OCI-LY3 (cell line): ENCODE measurements around the gene PTGR3.

Experiments used
- H2AFZ ChIP-seq: fragments of 200-600, 300-600 bp; shearing (Covaris generic); 2 replicates; pipeline ENCODE4 v1.6.0; 2014; ENCODE audit warnings: antibody characterized with exemption, low read depth, low read length
- H3K27ac ChIP-seq: fragments of 200-600, 300-600 bp; sonication (generic); 2 replicates; pipeline ENCODE4 v1.5.1; 2014; ENCODE audit warnings: mild to moderate bottlenecking, low read length, moderate library complexity, mixed read lengths
- H3K27me3 ChIP-seq: fragments of 200-600, 300-600 bp; sonication (generic); 2 replicates; pipeline ENCODE4 v1.6.1; 2014; ENCODE audit warnings: low read depth, low read length, mixed read lengths
- H3K36me3 ChIP-seq: fragments of 200-600, 300-600 bp; sonication (generic); replicated peaks from 2 replicates; pipeline ENCODE3; 2014; ENCODE audit warnings: low read depth, low read length, mixed read lengths
- H3K4me1 ChIP-seq: fragments of 300-600, 200-600 bp; sonication (generic); 2 replicates; pipeline ENCODE4 v1.6.1; 2014; ENCODE audit warnings: low read length, mixed read lengths
- H3K4me2 ChIP-seq: fragments of 200-600, 300-600 bp; sonication (generic); 2 replicates; pipeline ENCODE4 v1.6.1; 2014; ENCODE audit warnings: low read length, mixed read lengths
- H3K4me3 ChIP-seq: fragments of 300-600, 200-600 bp; sonication (generic); 2 replicates; pipeline ENCODE4 v1.5.1; 2014; ENCODE audit warnings: antibody characterized with exemption, mild to moderate bottlenecking, low read length, moderate library complexity
- H3K79me2 ChIP-seq: fragments of 300-600, 200-600 bp; shearing (Covaris generic); 2 replicates; pipeline ENCODE4 v1.6.1; 2014; ENCODE audit warnings: mild to moderate bottlenecking, low read length, mixed read lengths
- H3K9ac ChIP-seq: fragments of 300-600, 200-600 bp; shearing (Covaris generic); 2 replicates; pipeline ENCODE4 v1.6.0; 2014; ENCODE audit warnings: mild to moderate bottlenecking, low read length, moderate library complexity
- H3K9me3 ChIP-seq: fragments of 200-600, 300-600 bp; shearing (Covaris generic); 2 replicates; pipeline ENCODE4 v1.6.1; 2014; ENCODE audit warnings: low read length, mixed read lengths; ENCODE audit not compliant: insufficient read depth
- H4K20me1 ChIP-seq: fragments of 200-600, 300-600 bp; sonication (generic); 2 replicates; pipeline ENCODE4 v1.6.1; 2016; ENCODE audit warnings: low read length, mixed read lengths; ENCODE audit not compliant: insufficient read depth
- EZH2phosphoT487 ChIP-seq: fragments of 200-600 bp; shearing (Covaris generic); IDR thresholded peaks from 2 replicates; pipeline ENCODE4 v1.6.1; 2018; ENCODE audit warnings: antibody characterized with exemption, mixed run types, low read depth
- TF ChIP-seq, protein P1 (sequence below): fragments of 200-600, 300-600 bp; sonication (generic); IDR thresholded peaks from 2 replicates; pipeline ENCODE4 v1.5.1; 2014; ENCODE audit warnings: antibody characterized with exemption, low read length, low read depth

The PTGR3 gene

DNA sequence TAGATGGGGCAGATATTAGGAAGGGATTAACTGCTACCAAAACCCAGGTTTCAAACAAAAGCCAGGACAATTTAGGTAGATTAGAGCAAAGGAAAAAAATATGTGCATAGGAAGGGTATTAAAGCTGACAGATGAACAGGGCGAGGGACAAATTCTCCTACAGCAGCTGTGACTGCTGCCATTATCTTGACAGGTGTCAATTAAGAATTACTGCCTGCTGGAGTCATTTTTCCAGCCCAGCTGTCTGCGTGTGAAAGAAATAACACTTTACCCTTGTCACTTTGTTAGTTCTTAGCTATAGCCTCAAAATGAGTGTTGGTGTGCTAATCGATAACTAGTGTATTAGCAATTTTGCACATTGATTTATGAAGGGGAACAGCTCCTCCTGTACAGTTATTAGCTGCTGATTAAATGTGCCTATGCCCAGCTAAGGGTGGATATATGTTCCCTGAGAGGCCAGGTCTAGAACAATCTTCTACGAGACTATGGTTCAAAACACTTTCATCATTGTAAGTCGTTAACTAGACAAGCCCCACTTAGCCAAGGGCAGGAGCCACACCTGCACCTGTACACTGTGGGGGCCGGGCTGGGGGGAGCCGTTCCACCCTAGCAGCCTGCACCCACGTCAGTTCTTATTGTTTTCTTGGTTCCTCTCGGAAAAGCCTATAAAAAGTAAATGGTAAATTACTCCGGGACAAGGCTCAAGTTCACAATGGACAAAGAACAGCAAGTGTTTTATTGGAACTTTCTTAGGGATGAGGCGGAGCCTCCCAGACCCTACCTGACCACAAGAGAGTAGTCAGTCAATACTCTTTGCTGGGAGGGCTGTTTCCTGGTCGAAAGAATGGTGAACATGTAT lies 9.4 kb upstream of the PTGR3 start:
- Histone ChIP-seq H3K4me3 (no peak overlapping the region), H4K20me1 (peaks cover 97% of the 10 kb centered on the region), H3K27me3 (no peaks in the 10 kb centered on the region), H3K4me2 (peak overlapping the region; percentile 0; the same call in 1 of the 2 replicates), H3K4me1 (peaks cover 39% of the 10 kb centered on the region), H3K36me3 (peaks cover 32% of the 10 kb centered on the region), H3K79me2 (peaks cover 99% of the 10 kb centered on the region), H3K27ac (no peak overlapping the region), H3K9ac (no peak overlapping the region), H2AFZ (no peak overlapping the region), H3K9me3 (no peaks in the 10 kb centered on the region)
- TF ChIP-seq, protein P1, sequence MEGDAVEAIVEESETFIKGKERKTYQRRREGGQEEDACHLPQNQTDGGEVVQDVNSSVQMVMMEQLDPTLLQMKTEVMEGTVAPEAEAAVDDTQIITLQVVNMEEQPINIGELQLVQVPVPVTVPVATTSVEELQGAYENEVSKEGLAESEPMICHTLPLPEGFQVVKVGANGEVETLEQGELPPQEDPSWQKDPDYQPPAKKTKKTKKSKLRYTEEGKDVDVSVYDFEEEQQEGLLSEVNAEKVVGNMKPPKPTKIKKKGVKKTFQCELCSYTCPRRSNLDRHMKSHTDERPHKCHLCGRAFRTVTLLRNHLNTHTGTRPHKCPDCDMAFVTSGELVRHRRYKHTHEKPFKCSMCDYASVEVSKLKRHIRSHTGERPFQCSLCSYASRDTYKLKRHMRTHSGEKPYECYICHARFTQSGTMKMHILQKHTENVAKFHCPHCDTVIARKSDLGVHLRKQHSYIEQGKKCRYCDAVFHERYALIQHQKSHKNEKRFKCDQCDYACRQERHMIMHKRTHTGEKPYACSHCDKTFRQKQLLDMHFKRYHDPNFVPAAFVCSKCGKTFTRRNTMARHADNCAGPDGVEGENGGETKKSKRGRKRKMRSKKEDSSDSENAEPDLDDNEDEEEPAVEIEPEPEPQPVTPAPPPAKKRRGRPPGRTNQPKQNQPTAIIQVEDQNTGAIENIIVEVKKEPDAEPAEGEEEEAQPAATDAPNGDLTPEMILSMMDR = no peak
- TF ChIP-seq EZH2phosphoT487 = no peak

DNA sequence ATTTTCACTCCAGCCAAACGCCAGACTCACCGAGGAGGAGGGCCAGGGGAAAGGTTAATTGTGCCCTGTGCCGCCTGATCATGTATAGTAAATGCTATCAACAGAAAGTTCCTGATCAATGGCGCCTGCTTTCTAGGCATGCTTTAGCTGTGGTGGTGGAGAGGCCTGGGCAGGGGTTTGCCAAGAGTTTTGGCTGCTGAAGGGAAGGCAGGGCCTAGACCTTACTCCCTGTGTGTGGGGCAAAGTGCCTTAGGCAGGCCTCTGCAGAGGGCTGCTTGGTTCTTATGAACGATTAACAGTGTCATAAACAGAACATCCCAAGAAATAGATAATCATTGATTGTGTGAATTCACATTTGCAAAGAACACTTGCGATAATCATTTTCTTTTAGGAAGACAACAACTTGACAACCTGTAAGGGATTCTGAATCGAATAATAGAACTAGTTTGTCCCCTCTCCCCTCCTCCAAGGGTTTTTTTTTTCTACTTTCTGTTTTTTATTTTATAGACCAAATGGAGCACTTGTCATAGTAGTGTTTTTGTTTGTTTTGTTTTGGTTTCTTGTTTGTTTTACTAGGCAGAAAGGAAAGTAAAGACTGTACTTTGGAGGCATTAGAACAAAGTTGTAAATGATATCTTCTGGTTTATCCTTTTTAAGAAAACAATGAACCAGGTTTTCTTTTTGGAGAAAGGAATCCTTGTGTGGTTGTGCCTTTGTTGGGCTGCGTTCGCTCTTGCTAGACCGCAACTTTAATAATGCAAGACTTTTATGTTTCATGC lies 8.2 kb upstream of the PTGR3 start:
- Histone ChIP-seq H3K9me3 (no peaks in the 10 kb centered on the region), H3K9ac (no peak overlapping the region), H3K4me1 (peaks cover 50% of the 10 kb centered on the region), H3K27me3 (no peaks in the 10 kb centered on the region), H3K36me3 (peaks cover 37% of the 10 kb centered on the region), H3K27ac (no peak overlapping the region), H3K4me3 (no peak overlapping the region), H2AFZ (no peak overlapping the region), H3K4me2 (peak overlapping the region; percentile 30; the same call in 1 of the 2 replicates), H4K20me1 (peaks cover 97% of the 10 kb centered on the region), H3K79me2 (peaks cover 99% of the 10 kb centered on the region)
- TF ChIP-seq EZH2phosphoT487 = no peak
- TF ChIP-seq, protein P1 = no peak

DNA sequence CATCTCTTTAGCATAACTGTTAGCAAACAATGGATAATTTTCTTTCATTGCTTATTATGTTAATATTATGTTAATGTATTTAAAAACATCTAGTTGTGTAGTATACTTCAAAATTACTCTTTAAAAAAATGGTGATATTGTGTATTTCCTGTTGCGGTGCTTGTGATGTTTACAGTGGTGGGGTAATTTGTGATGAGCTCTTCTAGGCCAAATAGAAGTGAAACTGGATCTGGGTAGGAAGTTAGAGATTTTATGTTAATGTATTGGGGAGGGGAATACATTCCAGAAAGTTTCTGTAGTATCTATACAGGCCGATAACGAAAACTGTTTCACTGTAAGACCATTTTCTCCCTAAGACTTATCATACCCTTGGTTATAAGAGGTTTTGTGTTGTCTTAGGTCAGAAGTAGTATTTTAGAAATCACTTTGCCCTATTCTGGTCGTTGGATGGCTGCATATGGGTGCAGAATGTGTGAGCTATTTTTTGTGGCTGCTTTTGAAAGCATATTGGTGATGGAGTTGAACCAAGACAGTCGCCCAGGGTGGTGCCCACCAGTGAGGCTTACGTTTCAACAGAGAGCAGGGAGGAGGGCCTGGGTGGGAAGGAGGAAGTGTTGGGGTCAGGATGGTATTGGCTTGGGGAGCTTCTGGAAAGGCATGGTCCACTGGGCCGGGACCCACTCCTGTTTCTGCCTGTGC lies 7.4 kb upstream of the PTGR3 start:
- TF ChIP-seq, protein P1 = no peak
- TF ChIP-seq EZH2phosphoT487 = no peak

More for the DNA sequence above, 7.4 kb upstream of the PTGR3 start:
- no peak overlapping the region for H3K9ac ChIP-seq
- no peak overlapping the region; the same call in 1 of the 2 replicates for H3K27ac ChIP-seq
- H4K20me1 ChIP-seq = peaks cover 92% of the 10 kb centered on the region
- peak overlapping the region; percentile 30 for H3K4me2 ChIP-seq
- H3K27me3 ChIP-seq = no peaks in the 10 kb centered on the region
- H3K4me3 ChIP-seq = no peak overlapping the region
- no peaks in the 10 kb centered on the region for H3K9me3 ChIP-seq
- no peak overlapping the region for H2AFZ ChIP-seq
- H3K4me1 ChIP-seq = peaks cover 50% of the 10 kb centered on the region
- H3K36me3 ChIP-seq = peaks cover 37% of the 10 kb centered on the region
- peaks cover 100% of the 10 kb centered on the region for H3K79me2 ChIP-seq
